H1 (cell line): ENCODE measurements around the gene SRGAP3. TPM values are rescaled to one million over a fixed set of nuclear protein-coding genes. Genes with fewer than 3 reads are reported as not detected.

Source experiments
- CTCF ChIA-PET: fragments of 300-600 bp; sonication (Branson Sonifier 250); formaldehyde crosslinking; loops from one replicate; lab custom pipeline; 2021; ENCODE audit not compliant: partially characterized antibody; lab: Charles Lee
- POLR2A ChIA-PET: fragments of 300-600 bp; sonication (Branson Sonifier 250); formaldehyde crosslinking; loops from one replicate; lab custom pipeline; 2021; ENCODE audit warnings: inconsistent platforms; ENCODE audit not compliant: partially characterized antibody; lab: Charles Lee
- DNase-seq, 2 experiments: peaks; one replicate each; pipeline versions ENCODE4 v3.0.0 to v3.0.0-alpha.2; 2010 to 2022; ENCODE audit warnings: low spot score in 2 of 2, low read depth in 1 of 2, mixed read lengths in 1 of 2
- FAIRE-seq: peaks from 2 replicates; lab custom pipeline; 2011; peaks lifted over from hg19 to GRCh38; lab: Jason Lieb, UNC
- H2AFZ ChIP-seq: 2 replicates; pipeline ENCODE4 v1.8.1; 2012; ENCODE audit warnings: low read length, inconsistent platforms
- H2AK5ac ChIP-seq: 2 replicates; pipeline ENCODE4 v1.6.1; 2013; ENCODE audit warnings: low read depth, low read length
- H2BK120ac ChIP-seq: replicated peaks from 2 replicates; pipeline ENCODE3; 2013; ENCODE audit warnings: low read depth, low read length, inconsistent platforms
- H2BK12ac ChIP-seq: 2 replicates; pipeline ENCODE4 v1.6.1; 2013; ENCODE audit warnings: low read depth, low read length
- H2BK15ac ChIP-seq: 2 replicates; pipeline ENCODE4 v1.6.1; 2013; ENCODE audit warnings: low read length
- H2BK20ac ChIP-seq: 2 replicates; pipeline ENCODE4 v1.6.1; 2013; ENCODE audit warnings: low read length
- H2BK5ac ChIP-seq: 2 replicates; pipeline ENCODE4 v1.6.1; 2013; ENCODE audit warnings: low read depth, low read length
- H3K14ac ChIP-seq: 2 replicates; pipeline ENCODE4 v1.6.1; 2013; ENCODE audit warnings: inconsistent platforms; ENCODE audit not compliant: insufficient read length
- H3K18ac ChIP-seq: 2 replicates; pipeline ENCODE4 v1.6.1; 2013; ENCODE audit warnings: low read length; ENCODE audit errors: extremely low read depth
- H3K23ac ChIP-seq: 2 replicates; pipeline ENCODE4 v1.6.1; 2013; ENCODE audit warnings: inconsistent platforms; ENCODE audit not compliant: insufficient read length
- H3K23me2 ChIP-seq: 2 replicates; pipeline ENCODE4 v1.6.1; 2013; ENCODE audit warnings: low read depth, low read length
- H3K27ac ChIP-seq: 2 replicates; pipeline ENCODE4 v1.6.1; 2011; ENCODE audit warnings: low read depth, low read length, inconsistent platforms
- H3K27me3 ChIP-seq, 4 experiments: replicated peaks in 1 of 4; 1 replicate in 1 of 4; 2 replicates in 3 of 4; pipeline versions ENCODE4 v1.6.1 to v1.8.1; 2011 to 2013; ENCODE audit warnings: low read length in 3 of 4, mild to moderate bottlenecking in 3 of 4, inconsistent platforms in 2 of 4, mixed read lengths in 2 of 4, moderate library complexity in 1 of 4; ENCODE audit not compliant: control insufficient read depth in 3 of 4, insufficient read depth in 3 of 4; ENCODE audit errors: extremely low read depth in 1 of 4
- H3K36me3 ChIP-seq, 4 experiments: 2 replicates each; pipeline versions ENCODE4 v1.6.1 to v1.8.1; 2011 to 2013; ENCODE audit warnings: mild to moderate bottlenecking in 4 of 4, low read length in 3 of 4, moderate library complexity in 2 of 4, control low read depth in 1 of 4, inconsistent platforms in 1 of 4; ENCODE audit not compliant: insufficient read depth in 4 of 4, control insufficient read depth in 2 of 4
- H3K4ac ChIP-seq: replicated peaks from 2 replicates; pipeline ENCODE3; 2013; ENCODE audit warnings: low read length, low read depth, mixed read lengths, inconsistent platforms; ENCODE audit not compliant: insufficient read length
- H3K4me1 ChIP-seq, 4 experiments: replicated peaks in 1 of 4; 1 replicate in 1 of 4; 2 replicates in 3 of 4; pipeline versions ENCODE4 v1.6.1 to v1.8.1; 2011 to 2013; ENCODE audit warnings: low read length in 3 of 4, inconsistent platforms in 2 of 4, mixed read lengths in 1 of 4; ENCODE audit not compliant: insufficient read depth in 4 of 4, control insufficient read depth in 3 of 4
- H3K4me2 ChIP-seq, 2 experiments: 2 replicates each; pipeline versions ENCODE4 v1.6.1 to v1.8.1; 2011 to 2013; ENCODE audit warnings: low read depth in 2 of 2, low read length in 2 of 2, control low read depth in 1 of 2, inconsistent platforms in 1 of 2, mild to moderate bottlenecking in 1 of 2; ENCODE audit not compliant: insufficient read depth in 1 of 2
- H3K4me3 ChIP-seq, 4 experiments: fragments of 200-600, 300-600 bp in 1 of 4; sonication (generic), shearing (Covaris generic), sonication (Bioruptor Twin) in 1 of 4; 2 replicates each; pipeline versions ENCODE4 v1.5.1 to v1.8.1; 2011 to 2016; ENCODE audit warnings: low read length in 4 of 4, low read depth in 3 of 4, control low read depth in 2 of 4, inconsistent platforms in 2 of 4, mild to moderate bottlenecking in 2 of 4, mixed read lengths in 1 of 4, moderate library complexity in 1 of 4; ENCODE audit not compliant: insufficient read depth in 2 of 4; ENCODE audit errors: extremely low read depth in 1 of 4
- H3K56ac ChIP-seq: replicated peaks from 2 replicates; pipeline ENCODE3; 2013; ENCODE audit warnings: low read depth, mild to moderate bottlenecking, mixed read lengths, low read length, inconsistent platforms; ENCODE audit not compliant: insufficient read length
- H3K79me1 ChIP-seq: 2 replicates; pipeline ENCODE4 v1.6.1; 2013; ENCODE audit warnings: low read depth, low read length, control low read depth
- H3K79me2 ChIP-seq, 2 experiments: 2 replicates each; pipeline versions ENCODE4 v1.6.1 to v1.8.1; 2012 to 2013; ENCODE audit warnings: low read length in 2 of 2, mild to moderate bottlenecking in 2 of 2, inconsistent platforms in 1 of 2; ENCODE audit not compliant: insufficient read depth in 2 of 2, control insufficient read depth in 1 of 2
- H3K9ac ChIP-seq, 4 experiments: replicated peaks in 1 of 4; 1 replicate in 1 of 4; 2 replicates in 3 of 4; pipeline versions ENCODE4 v1.6.1 to v1.8.1; 2011 to 2013; ENCODE audit warnings: low read depth in 3 of 4, low read length in 3 of 4, control low read depth in 2 of 4, mild to moderate bottlenecking in 2 of 4, moderate library complexity in 2 of 4, inconsistent platforms in 1 of 4; ENCODE audit errors: extremely low read depth in 1 of 4
- H3K9me3 ChIP-seq, 2 experiments: 2 replicates each; pipeline versions ENCODE4 v1.6.1 to v1.8.1; 2012 to 2013; ENCODE audit warnings: mild to moderate bottlenecking in 2 of 2, moderate library complexity in 2 of 2, control low read depth in 1 of 2, inconsistent platforms in 1 of 2, low read depth in 1 of 2, low read length in 1 of 2, mixed read lengths in 1 of 2; ENCODE audit not compliant: insufficient read depth in 2 of 2
- H4K20me1 ChIP-seq, 2 experiments: replicated peaks in 1 of 2; 2 replicates each; pipeline versions ENCODE3 to v1.8.1; 2011 to 2013; ENCODE audit warnings: inconsistent platforms in 2 of 2, low read length in 2 of 2, mild to moderate bottlenecking in 1 of 2; ENCODE audit not compliant: insufficient read depth in 2 of 2, control insufficient read depth in 1 of 2
- H4K5ac ChIP-seq: 2 replicates; pipeline ENCODE4 v1.6.1; 2013; ENCODE audit warnings: low read length, low read depth, mixed read lengths, inconsistent platforms; ENCODE audit not compliant: insufficient read length
- H4K8ac ChIP-seq: 2 replicates; pipeline ENCODE4 v1.8.0; 2013; ENCODE audit warnings: mild to moderate bottlenecking, moderate library complexity, low read length, inconsistent platforms; ENCODE audit not compliant: insufficient read depth; ENCODE audit errors: extremely low read depth
- H4K91ac ChIP-seq: replicated peaks from 2 replicates; pipeline ENCODE3; 2013; ENCODE audit warnings: low read length, mixed read lengths, inconsistent platforms; ENCODE audit not compliant: insufficient read length
- CBX8 ChIP-seq: fragments of 300-800, 300-1000 bp; sonication (generic); IDR thresholded peaks from 2 replicates; pipeline ENCODE4 v1.7.1; 2016; ENCODE audit warnings: low read depth, low read length, borderline replicate concordance
- CHD1 ChIP-seq: IDR thresholded peaks from 2 replicates; pipeline ENCODE4 v1.6.1; 2012; ENCODE audit warnings: low read depth, low read length, improper control_type of control experiment
- GTF2F1 ChIP-seq: IDR thresholded peaks from 2 replicates; pipeline ENCODE4 v1.6.1; 2012; ENCODE audit warnings: low read depth, low read length, improper control_type of control experiment, borderline replicate concordance
- HDAC2 ChIP-seq, 2 experiments: fragments of 300-600 bp in 1 of 2; sonication (generic) in 1 of 2; IDR thresholded peaks; 2 replicates each; pipeline ENCODE4 v1.6.1; 2011 to 2012; ENCODE audit warnings: low read depth in 2 of 2, low read length in 2 of 2, mild to moderate bottlenecking in 2 of 2, moderate library complexity in 2 of 2, borderline replicate concordance in 1 of 2, inconsistent platforms in 1 of 2
- KDM1A ChIP-seq: fragments of 200-600, 300-600 bp; sonication (generic); IDR thresholded peaks from 2 replicates; pipeline ENCODE4 v1.7.1; 2016; ENCODE audit warnings: mild to moderate bottlenecking, low read length, borderline replicate concordance
- NRF1 ChIP-seq: IDR thresholded peaks from 2 replicates; pipeline ENCODE4 v1.6.1; 2011; ENCODE audit warnings: mild to moderate bottlenecking, low read depth, low read length, improper control_type of control experiment
- RBBP5 ChIP-seq: IDR thresholded peaks from 2 replicates; pipeline ENCODE4 v1.7.1; 2012; ENCODE audit warnings: low read depth, mild to moderate bottlenecking, inconsistent platforms, low read length, moderate library complexity, borderline replicate concordance
- SAP30 ChIP-seq: fragments of 300-600 bp; sonication (generic); IDR thresholded peaks from 2 replicates; pipeline ENCODE4 v1.7.1; 2012; ENCODE audit warnings: low read length, moderate library complexity, mild to moderate bottlenecking, inconsistent platforms; ENCODE audit not compliant: insufficient read depth, insufficient replicate concordance
- SP1 ChIP-seq: IDR thresholded peaks from 2 replicates; pipeline ENCODE4 v1.6.1; 2011; ENCODE audit warnings: low read depth, low read length
- SP4 ChIP-seq: IDR thresholded peaks from 2 replicates; pipeline ENCODE4 v1.6.1; 2012; ENCODE audit warnings: low read length, inconsistent platforms
- SRF ChIP-seq: IDR thresholded peaks from 2 replicates; pipeline ENCODE4 v1.6.1; 2011; ENCODE audit warnings: mild to moderate bottlenecking, low read depth, low read length, moderate library complexity
- TAF1 ChIP-seq: IDR thresholded peaks from 2 replicates; pipeline ENCODE4 v1.6.1; 2011; ENCODE audit warnings: mild to moderate bottlenecking, low read depth, low read length
- TAF7 ChIP-seq: optimal IDR thresholded peaks from 2 replicates; pipeline ENCODE3; 2011; ENCODE audit warnings: low read depth, mild to moderate bottlenecking, inconsistent platforms, low read length, moderate library complexity, borderline replicate concordance
- TCF12 ChIP-seq: IDR thresholded peaks from 2 replicates; pipeline ENCODE4 v1.6.1; 2011; ENCODE audit warnings: low read depth, mild to moderate bottlenecking, low read length
- WGBS, 2 experiments: shearing (Covaris generic) in 1 of 2; methylation state at CpG; one replicate each; pipeline versions ENCODE4 v1.1.6 to v1.1.7; 2013 to 2015; ENCODE audit warnings: low lambda C conversion rate in 2 of 2, mixed read lengths in 2 of 2, inconsistent platforms in 1 of 2, low coverage in 1 of 2, missing lambda C conversion rate in 1 of 2; ENCODE audit not compliant: insufficient replicate concordance in 2 of 2, insufficient coverage in 1 of 2, insufficient read length in 1 of 2; ENCODE audit errors: extremely low coverage in 1 of 2, missing lambda C conversion rate in 1 of 2; 5-methylcytosine and 5-hydroxymethylcytosine counted together
- polyA plus RNA-seq, 7 experiments: library from polyadenylated mRNA; depleted of rRNA in 3 of 7; stranded (reverse) in 5 of 7; unstranded in 2 of 7; fragments of >200 nt in 5 of 7; fragments of 200-250 nt in 2 of 7; gene quantifications; 1 replicate in 5 of 7; 2 replicates in 1 of 7; 4 replicates in 1 of 7; pipeline versions ENCODE4 v1.2.1 to v1.2.3, GENCODE V29; 2011 to 2013; ENCODE audit warnings: missing spikeins in 2 of 7, mixed read lengths in 2 of 7
- total RNA-seq: library from RNA; stranded (reverse); fragmentation: NEBNext Ultra II Directional; extraction: Animal tissue kit (Norgen Biotek cat#: 25700); gene quantifications from 2 replicates; pipeline ENCODE4 v1.2.1, GENCODE V29; 2021

SRGAP3 gene
- total and polyA plus RNA-seq, 2 of the 8 experiments (the other 6 are each of a cell fraction or from before 2014, with no cell fraction given), result 5.8 to 11.4 TPM

DNA sequence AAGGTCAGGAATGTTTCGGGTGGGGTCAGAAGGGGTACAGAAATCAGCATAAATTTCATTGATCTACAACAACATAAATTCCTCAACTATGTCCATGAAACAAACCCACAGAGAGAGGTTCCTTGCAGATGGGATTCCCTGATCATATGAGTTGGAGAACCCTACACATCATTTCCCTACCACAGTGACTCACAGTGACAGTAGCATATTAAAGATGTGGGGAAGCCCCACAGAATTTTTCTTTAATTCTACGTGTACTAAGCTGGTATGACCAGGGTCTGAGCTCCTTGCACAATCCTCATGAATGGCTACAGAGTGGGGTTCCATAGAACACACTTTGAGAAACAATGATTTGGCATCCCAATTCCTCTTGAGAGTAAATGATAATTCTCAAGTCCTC, 169.3 kb downstream of the SRGAP3 start:
- CTCF ChIA-PET, result interaction anchor here (0.9 to 4.2 kb wide), 10 partner anchors 10 to 222 kb away, joined by 3 to 20 read pairs (median 4); no protein-coding TSS in a partner anchor
- Histone ChIP-seq H2BK12ac (no peak overlapping the region), H2BK20ac (no peak overlapping the region), H3K14ac (no peak overlapping the region), H4K91ac (no peak overlapping the region), H4K5ac (no peak overlapping the region), H2AK5ac (no peak overlapping the region), H3K4me2 (no peak overlapping the region), H3K56ac (no peak overlapping the region), H3K4me3 (no peak overlapping the region), H2BK5ac (no peak overlapping the region), H3K4ac (no peak overlapping the region), H3K27ac (no peak overlapping the region), H3K9me3 (peaks cover 9 to 14% of the 10 kb centered on the region in 2 experiments; a peak in 3 of 4 replicates), H3K4me1 (peaks cover 7 to 21% (median 17%) of the 10 kb centered on the region in 4 experiments), H3K79me1 (no peaks in the 10 kb centered on the region), H3K79me2 (no peaks in the 10 kb centered on the region), H3K23me2 (no peaks in the 10 kb centered on the region), H3K27me3 (no peaks in the 10 kb centered on the region), H3K23ac (no peak overlapping the region), H4K20me1 (no peaks in the 10 kb centered on the region), H4K8ac (no peak overlapping the region), H3K9ac (no peak overlapping the region), H2AFZ (no peak overlapping the region), H3K36me3 (0 out of 8 replicates have a peak, but pooled peaks cover 0 to 5% (median 0%) of the 10 kb centered on the region in 4 experiments), H2BK15ac (no peak overlapping the region), H3K18ac (no peak overlapping the region), H2BK120ac (no peak overlapping the region)
- DNase-seq (no peak), FAIRE-seq (no peak)
- 93% methylated on average over 2 of the region's 2 CpGs; no CpG with 5 or more reads in 1 of the 2 experiments for WGBS, 2 experiments
- no peak for TF ChIP-seq SAP30
- TF ChIP-seq SP4, result no peak
- TF ChIP-seq SP1, result no peak
- TF ChIP-seq TCF12, result no peak
- TF ChIP-seq CBX8, result no peak
- no peak for TF ChIP-seq HDAC2 (IDR thresholded peaks at IDR 0.05; ENCODE audit: borderline replicate concordance in 1 of 2, low read depth in 2 of 2, low read length in 2 of 2)
- TF ChIP-seq SRF, result no peak
- TF ChIP-seq TAF7, result no peak
- TF ChIP-seq TAF1, result no peak
- TF ChIP-seq GTF2F1, result no peak
- TF ChIP-seq RBBP5, result no peak
- no peak for TF ChIP-seq KDM1A
- no peak for TF ChIP-seq CHD1
- TF ChIP-seq NRF1, result no peak
- POLR2A ChIA-PET, result interaction anchor here (1.0 kb wide), 2 partner anchors 13 to 45 kb away, joined by 3 read pairs; no protein-coding TSS in a partner anchor
